DMS79 (cell line): Measurements from ENCODE around the gene TSHR.
"Not testable (repeated sequence)": the region's sequence is repeated elsewhere in the genome, so short reads cannot be mapped to it uniquely, and the experiment has no call there.

Source experiments
- DNase-seq: peaks from one replicate; lab custom pipeline; 2025; lab: John Stamatoyannopoulos, UW

The TSHR gene

GRCh38 chr14:80996049-80996901 is 40.9 kb downstream of the TSHR start:
- no peak for DNase-seq

- DNase-seq, result no peak
Measured at GRCh38 chr14:81001447-81001846, 46.0 kb downstream of the TSHR start.

GRCh38 chr14:81004575-81004974 is 49.2 kb downstream of the TSHR start:
- no peak for DNase-seq

- no peak for DNase-seq
Measured at GRCh38 chr14:81005540-81006228, 50.3 kb downstream of the TSHR start.

- no peak for DNase-seq
Measured at GRCh38 chr14:81006266-81006665, 50.8 kb downstream of the TSHR start.

GRCh38 chr14:81007131-81007530 is 51.7 kb downstream of the TSHR start:
- DNase-seq, result no peak

- no peak for DNase-seq
Measured at GRCh38 chr14:81009346-81009745, 53.9 kb downstream of the TSHR start.

GRCh38 chr14:81018251-81018650 is 62.8 kb downstream of the TSHR start:
- no peak for DNase-seq

GRCh38 chr14:81018684-81019083 is 63.3 kb downstream of the TSHR start:
- no peak for DNase-seq

- not testable (repeated sequence) for DNase-seq
Measured at GRCh38 chr14:81019113-81019512, 63.7 kb downstream of the TSHR start.

- DNase-seq, result no peak
Measured at GRCh38 chr14:81023095-81023710, 67.8 kb downstream of the TSHR start.

GRCh38 chr14:81028461-81028860 is 73.0 kb downstream of the TSHR start:
- no peak for DNase-seq

- DNase-seq, result no peak
Measured at GRCh38 chr14:81031488-81031887, 76.1 kb downstream of the TSHR start.

GRCh38 chr14:81033698-81034240 is 78.3 kb downstream of the TSHR start:
- DNase-seq, result no peak

- DNase-seq, result no peak
Measured at GRCh38 chr14:81042438-81042837, 87.0 kb downstream of the TSHR start.

GRCh38 chr14:81051547-81051946 is 96.1 kb downstream of the TSHR start:
- no peak for DNase-seq

GRCh38 chr14:81054057-81054456 is 98.6 kb downstream of the TSHR start:
- not testable (repeated sequence) for DNase-seq

GRCh38 chr14:81055971-81056370 is 100.5 kb downstream of the TSHR start:
- no peak for DNase-seq

GRCh38 chr14:81062380-81062779 is 107.0 kb downstream of the TSHR start:
- DNase-seq, result no peak

- no peak for DNase-seq
Measured at GRCh38 chr14:81062816-81063215, 107.4 kb downstream of the TSHR start.

GRCh38 chr14:81066672-81067071 is 111.3 kb downstream of the TSHR start:
- peak; percentile 68 for DNase-seq

- DNase-seq, result peak; percentile 13
Measured at GRCh38 chr14:81067156-81067555, 111.7 kb downstream of the TSHR start.
